Activated CD4-positive, CD25-positive, alpha-beta regulatory T cell treated with anti-CD3 and anti-CD28 coated beads, Interleukin-2, amount 50 U/mL, for 16 hours (primary cell): Measurements from ENCODE around the gene ANKRD33.

Source experiments
- DNase-seq: peaks from one replicate; pipeline ENCODE4 v3.0.0-alpha.2; 2020; ENCODE audit warnings: low read depth, low spot score

The ANKRD33 gene

GRCh38 chr12:51900323-51900889 is 12.5 kb downstream of the ANKRD33 start:
- DNase-seq = no peak

- DNase-seq = no peak
Observed at GRCh38 chr12:51901121-51901817, 13.4 kb downstream of the ANKRD33 start.

GRCh38 chr12:51901881-51902280 is 14.0 kb downstream of the ANKRD33 start:
- DNase-seq = no peak

- no peak for DNase-seq
Observed at GRCh38 chr12:51904951-51905470, 17.1 kb downstream of the ANKRD33 start.

GRCh38 chr12:51905471-51906429 is 17.8 kb downstream of the ANKRD33 start:
- DNase-seq = no peak

- DNase-seq = no peak
Observed at GRCh38 chr12:51906430-51907082, 18.7 kb downstream of the ANKRD33 start.

GRCh38 chr12:51907083-51907855 is 19.4 kb downstream of the ANKRD33 start, which contains the start of gene ACVRL1:
ACVRL1 (plus strand) TSS chr12:51907504; CDS start chr12:51912475, 4,971 bp downstream.
- DNase-seq = no peak

GRCh38 chr12:51907856-51908425 is 20.0 kb downstream of the ANKRD33 start:
- no peak for DNase-seq

- no peak for DNase-seq
Observed at GRCh38 chr12:51908876-51909592, 21.1 kb downstream of the ANKRD33 start.

- DNase-seq = no peak
Observed at GRCh38 chr12:51910168-51910567, 22.3 kb downstream of the ANKRD33 start.

GRCh38 chr12:51910691-51911090 is 22.8 kb downstream of the ANKRD33 start:
- no peak for DNase-seq

- no peak for DNase-seq
Observed at GRCh38 chr12:51911307-51911706, 23.4 kb downstream of the ANKRD33 start.

- no peak for DNase-seq
Observed at GRCh38 chr12:51911788-51912711, 24.1 kb downstream of the ANKRD33 start.

GRCh38 chr12:51913071-51914033 is 25.4 kb downstream of the ANKRD33 start:
- no peak for DNase-seq

GRCh38 chr12:51914034-51914923 is 26.4 kb downstream of the ANKRD33 start:
- no peak for DNase-seq

GRCh38 chr12:51915003-51915625 is 27.2 kb downstream of the ANKRD33 start:
- DNase-seq = no peak
